ENCODE results near the gene ITGB2.

The ITGB2 gene

GRCh38 chr21:44911384-44912157 is 9.1 kb downstream of the ITGB2 start:
- peak in 53 of 56 donors; percentile 10 to 86 (median 60) for DNase-seq

DNA sequence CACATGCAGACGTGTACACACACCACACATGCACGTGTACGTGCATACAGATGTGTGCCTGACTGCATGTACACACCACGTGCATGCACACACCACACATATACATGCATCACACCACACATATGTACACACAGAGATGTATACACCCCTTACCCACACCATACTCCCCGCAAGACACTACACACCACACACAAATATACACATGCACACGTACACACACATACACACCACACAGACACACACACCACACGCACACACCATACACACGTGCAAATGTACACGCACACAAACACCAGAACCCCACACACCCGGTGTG is 9.7 kb downstream of the ITGB2 start:
- no peak for DNase-seq

GRCh38 chr21:44910229-44911067 is 10.3 kb downstream of the ITGB2 start:
- DNase-seq: no peak

DNA sequence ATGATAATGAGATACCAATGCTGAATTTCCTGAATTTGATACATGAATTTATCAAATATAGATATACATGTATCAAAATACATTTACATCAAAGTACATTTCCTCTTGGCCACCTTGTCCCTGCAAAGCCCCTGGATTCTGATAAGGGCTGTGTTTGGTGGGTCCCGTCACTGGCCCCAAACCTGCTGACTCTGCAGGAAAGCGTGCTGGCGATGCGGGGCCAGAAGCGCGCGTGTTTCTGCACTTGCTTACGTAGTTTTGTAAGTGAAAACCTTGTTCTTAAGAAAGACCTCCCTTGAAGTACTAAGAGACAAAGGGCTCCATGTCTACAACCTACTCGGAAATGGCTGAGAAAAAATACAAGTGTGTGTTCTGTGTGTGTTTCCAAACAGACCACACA is 11.0 kb downstream of the ITGB2 start:
- no peak for DNase-seq

GRCh38 chr21:44908908-44909307 is 11.8 kb downstream of the ITGB2 start:
- no peak for DNase-seq

DNA sequence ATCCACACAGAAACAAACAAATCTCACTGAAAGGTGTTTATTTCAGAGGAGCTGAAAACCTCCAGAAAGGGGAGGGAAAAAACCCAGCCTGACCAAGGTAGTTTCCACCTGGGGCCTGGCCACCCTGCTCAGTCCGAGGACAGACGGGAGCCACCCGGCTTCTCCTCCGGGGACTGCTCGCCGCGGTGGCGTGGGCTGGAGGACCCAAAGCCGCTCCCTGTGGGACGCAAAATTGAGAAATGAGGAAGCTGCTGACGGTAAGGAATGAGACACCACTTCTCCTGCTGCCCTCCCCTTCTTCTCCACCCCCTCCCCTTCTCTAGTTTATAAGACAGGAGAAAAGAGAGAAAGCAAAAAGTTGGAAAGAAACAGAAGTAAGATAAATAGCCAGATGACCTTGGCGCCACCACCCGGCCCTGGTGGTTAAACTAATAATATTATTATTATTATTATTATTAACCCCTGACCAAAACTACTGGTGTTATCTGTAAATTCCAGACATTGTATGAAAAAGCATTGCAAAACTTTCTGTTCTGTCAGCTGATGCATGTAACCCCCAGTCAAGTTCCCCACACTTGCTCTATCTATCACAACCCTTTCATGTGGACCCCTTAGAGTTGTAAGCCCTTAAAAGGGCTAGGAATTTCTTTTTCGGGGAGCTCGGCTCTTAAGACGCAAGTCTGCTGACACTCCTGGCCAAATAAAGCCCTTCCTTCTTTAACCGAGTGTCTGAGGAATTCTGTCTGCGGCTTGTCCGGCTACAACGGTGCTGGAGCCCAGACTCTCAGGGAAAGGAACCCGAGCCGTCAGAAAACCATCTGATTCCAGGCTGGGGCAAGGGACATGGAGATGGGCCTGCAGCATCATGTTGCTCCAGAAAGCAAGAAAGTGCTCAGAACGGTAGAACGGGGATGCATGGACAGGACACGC is 12.5 kb downstream of the ITGB2 start:
- peak in 2 of 56 donors; percentile 28 to 44 for DNase-seq

- no peak for DNase-seq
Measured at GRCh38 chr21:44907225-44907965, 13.3 kb downstream of the ITGB2 start.

DNA sequence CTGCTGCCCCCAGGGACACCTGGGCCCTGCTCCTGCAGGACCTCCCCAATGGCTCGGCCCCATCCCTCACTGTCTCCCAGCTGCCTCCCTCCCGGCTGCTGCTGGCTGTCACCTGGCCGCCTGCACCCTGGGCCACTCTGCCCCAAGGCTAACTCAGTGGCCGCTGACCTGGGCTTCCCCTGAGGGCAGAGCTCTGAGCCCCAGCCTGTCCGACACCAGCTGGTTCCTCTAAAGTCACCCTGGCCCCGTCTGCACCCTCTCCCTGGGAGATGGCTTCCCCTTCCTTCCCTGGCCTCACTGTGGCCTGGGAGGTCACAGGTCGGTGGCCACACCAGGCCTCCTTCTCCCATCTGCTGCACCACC is 15.0 kb downstream of the ITGB2 start:
- no peak for DNase-seq

GRCh38 chr21:44905016-44905727 is 15.5 kb downstream of the ITGB2 start:
- no peak for DNase-seq

- no peak for DNase-seq
Measured at GRCh38 chr21:44904141-44904923, 16.4 kb downstream of the ITGB2 start.

- no peak for DNase-seq
Measured at GRCh38 chr21:44903689-44904088, 17.0 kb downstream of the ITGB2 start.

DNA sequence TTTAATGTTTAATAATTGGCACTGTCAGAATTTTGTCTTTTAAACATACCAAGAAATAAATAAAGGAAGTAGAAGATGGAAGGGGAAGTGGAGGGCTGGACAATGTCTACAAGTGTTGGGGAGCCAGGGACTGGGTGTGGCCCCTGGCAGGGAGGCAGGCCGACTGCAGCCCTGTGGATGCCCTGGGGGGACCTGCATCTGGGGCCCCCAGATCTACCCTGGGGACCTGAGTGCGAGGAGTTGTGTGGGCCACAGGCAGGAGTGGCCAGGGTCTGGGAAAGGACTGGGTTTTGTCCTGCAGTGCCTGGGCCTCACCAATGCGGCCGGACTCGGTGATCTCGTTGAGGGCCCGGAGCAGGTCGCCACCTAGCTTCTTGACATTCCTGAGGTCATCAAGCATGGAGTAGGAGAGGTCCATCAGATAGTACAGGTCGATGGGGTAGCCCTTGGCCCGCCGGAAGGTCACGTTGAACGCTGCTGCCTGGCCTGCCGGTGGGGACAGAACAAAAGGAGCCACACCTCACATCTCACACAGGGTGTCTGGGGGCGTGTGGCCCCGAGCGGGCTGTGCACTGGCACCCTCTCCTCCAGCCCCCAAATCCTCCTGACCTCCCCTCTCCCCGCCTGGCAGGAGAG is 17.5 kb downstream of the ITGB2 start:
- no peak for DNase-seq

DNA sequence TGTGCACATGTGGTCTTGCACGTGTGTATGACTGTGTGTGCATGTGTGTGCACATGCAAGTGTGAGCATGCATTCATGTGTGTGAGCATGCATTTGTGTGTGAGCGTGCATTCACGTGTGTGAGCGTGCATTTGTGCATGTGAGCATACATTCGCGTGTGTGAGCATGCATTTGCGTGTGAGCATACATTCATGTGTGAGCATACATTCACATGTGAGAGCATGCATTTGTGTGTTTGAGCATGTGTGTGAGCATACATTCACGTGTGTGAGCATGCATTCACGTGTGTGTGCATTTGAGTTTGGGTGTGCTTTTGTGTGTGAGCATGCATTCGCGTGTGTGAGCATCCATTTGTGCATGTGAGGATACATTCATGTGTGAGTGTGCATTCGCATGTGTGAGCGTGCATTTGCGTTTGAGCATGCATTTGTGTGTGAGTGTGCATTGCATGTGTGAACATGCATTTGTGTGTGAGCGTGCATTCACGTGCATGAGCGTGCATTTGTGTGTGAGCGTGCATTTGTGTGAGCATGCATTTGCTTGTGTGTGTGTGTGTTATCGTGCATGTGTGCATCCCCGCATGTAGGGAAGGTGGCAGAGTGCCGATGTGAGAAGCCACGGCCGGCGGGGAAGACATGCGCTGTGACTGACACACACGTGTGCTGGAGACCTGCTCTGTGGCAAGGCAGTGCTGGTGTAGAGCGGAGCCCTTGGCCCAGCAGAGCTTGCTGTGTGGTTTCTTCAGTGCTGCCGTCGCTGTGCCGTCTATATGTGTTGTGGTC is 18.2 kb downstream of the ITGB2 start:
- DNase-seq: no peak

- no peak for DNase-seq
Measured at GRCh38 chr21:44901391-44902074, 19.2 kb downstream of the ITGB2 start.

GRCh38 chr21:44900559-44901251 is 20.0 kb downstream of the ITGB2 start:
- DNase-seq: no peak

DNA sequence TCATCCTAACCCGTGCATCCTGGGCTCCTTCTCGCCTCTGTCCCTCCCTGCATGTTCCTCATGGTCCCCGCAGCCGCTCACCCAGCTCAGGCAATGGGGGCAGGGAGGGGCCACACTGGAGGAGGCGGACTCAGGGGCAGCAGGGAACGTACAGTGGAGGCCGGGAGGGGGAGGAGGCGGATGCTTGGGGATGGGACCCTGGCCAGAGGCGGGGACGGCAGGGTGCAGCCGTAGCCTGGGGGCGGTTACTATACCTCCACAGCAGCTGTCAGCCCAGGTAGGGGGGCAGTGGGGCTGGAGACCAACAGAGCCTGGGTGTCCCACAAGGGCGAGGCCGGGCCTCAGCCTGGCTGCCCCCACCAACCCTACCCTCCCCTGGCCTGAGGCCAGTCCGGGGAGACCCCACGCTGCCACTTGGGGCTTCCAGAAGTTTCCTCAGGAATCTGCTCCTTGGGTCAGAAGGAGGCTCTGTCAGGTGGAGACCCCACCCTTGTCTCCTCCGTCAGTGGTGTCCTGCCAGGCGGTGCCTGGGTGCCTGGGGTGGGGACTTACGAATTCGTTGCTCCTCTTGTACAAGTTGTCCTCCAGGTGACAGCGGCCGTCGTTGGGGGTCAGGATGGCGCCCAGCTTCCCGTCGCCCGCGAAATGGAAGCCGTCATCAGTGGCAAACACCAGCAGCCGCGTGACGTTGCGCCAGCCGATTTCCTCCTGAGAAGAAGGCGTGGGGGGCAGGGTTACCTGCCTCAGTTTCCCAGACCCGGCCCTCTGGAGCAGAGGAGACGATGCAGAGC is 20.7 kb downstream of the ITGB2 start:
- DNase-seq: no peak
